Activated CD4-positive, alpha-beta memory T cell treated with anti-CD3 and anti-CD28 coated beads for 36 hours (primary cell): ENCODE results near the gene TTC28. TPM values are rescaled to one million over a fixed set of nuclear protein-coding genes. Genes with fewer than 3 reads are reported as not detected.

Source experiments
- CTCF ChIA-PET: fragments of 350-600 bp; sonication (Branson Sonifier 250); formaldehyde crosslinking; loops from one replicate; lab custom pipeline; 2021; ENCODE audit warnings: antibody characterized with exemption, inconsistent platforms; lab: Charles Lee
- POLR2A ChIA-PET: fragments of 350-600 bp; sonication (Branson Sonifier 250); formaldehyde crosslinking; loops from one replicate; lab custom pipeline; 2021; ENCODE audit warnings: antibody characterized with exemption; lab: Charles Lee
- DNase-seq: peaks from one replicate; pipeline ENCODE4 v3.0.0-alpha.2; 2020
- H3K27ac Mint-ChIP-seq: one replicate; pipeline ENCODE4 v1.8.0; 2021; ENCODE audit warnings: mixed read lengths
- H3K27me3 Mint-ChIP-seq: one replicate; pipeline ENCODE4 v1.8.0; 2021; ENCODE audit warnings: mixed read lengths
- H3K36me3 Mint-ChIP-seq: one replicate; pipeline ENCODE4 v1.8.0; 2021; ENCODE audit warnings: mixed read lengths
- H3K4me1 Mint-ChIP-seq: one replicate; pipeline ENCODE4 v1.8.0; 2021; ENCODE audit warnings: low read depth, mixed read lengths
- H3K4me3 Mint-ChIP-seq: one replicate; pipeline ENCODE4 v1.8.0; 2021; ENCODE audit warnings: mild to moderate bottlenecking, mixed read lengths
- H3K9me3 Mint-ChIP-seq: one replicate; pipeline ENCODE4 v1.8.0; 2021; ENCODE audit warnings: mixed read lengths
- intact Hi-C: fragments of 100-400 bp; cut with micrococcal nuclease; formaldehyde crosslinking; loops from one replicate; pipeline ENCODE4 v1.15.1; 2023
- total RNA-seq, 2 experiments: library from RNA; stranded (reverse); gene quantifications; one replicate each; pipeline ENCODE4 v1.2.3, GENCODE V29; 2021

TTC28 gene
- total RNA-seq, 2 experiments from 2014 or later, result 0.59 to 0.80 TPM

GRCh38 chr22:28137036-28137435 is 542.6 kb downstream of the TTC28 start:
- no peaks in the 10 kb centered on the region for H3K36me3 Mint-ChIP-seq
- no peak for DNase-seq
- H3K9me3 Mint-ChIP-seq, result peaks cover 2% of the 10 kb centered on the region
- ChIA-PET POLR2A (no interaction called here), CTCF (no interaction called here)
- no peaks in the 10 kb centered on the region for H3K4me1 Mint-ChIP-seq
- peaks cover 1% of the 10 kb centered on the region for H3K27me3 Mint-ChIP-seq
- intact Hi-C loops, result no loop called here
- no peak overlapping the region for H3K4me3 Mint-ChIP-seq
- no peak overlapping the region for H3K27ac Mint-ChIP-seq

DNA sequence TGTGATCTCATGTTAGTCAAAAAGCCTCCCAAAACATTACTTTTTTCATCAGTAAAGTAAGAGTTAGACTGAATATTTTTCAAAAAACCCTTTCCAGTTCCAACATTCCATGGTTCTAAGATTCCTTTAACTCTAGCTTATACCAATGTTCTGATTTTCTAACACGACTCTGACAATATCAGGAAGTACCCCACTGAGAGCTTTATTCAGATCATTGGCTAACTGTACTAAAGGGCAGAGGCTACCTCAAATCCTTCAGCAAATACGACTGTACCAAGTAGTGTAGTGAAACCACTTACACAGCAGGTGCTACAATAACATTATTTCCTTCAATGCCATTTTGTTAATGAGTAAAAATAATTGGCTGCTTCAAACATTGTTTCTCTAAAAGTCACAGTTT is 547.2 kb downstream of the TTC28 start:
- H3K9me3 Mint-ChIP-seq, result peaks cover 2% of the 10 kb centered on the region
- H3K27ac Mint-ChIP-seq, result no peak overlapping the region
- intact Hi-C loops, result no loop called here
- H3K4me3 Mint-ChIP-seq, result no peak overlapping the region
- no peak for DNase-seq
- ChIA-PET POLR2A (no interaction called here), CTCF (no interaction called here)
- no peaks in the 10 kb centered on the region for H3K4me1 Mint-ChIP-seq
- H3K27me3 Mint-ChIP-seq, result peaks cover 4% of the 10 kb centered on the region
- H3K36me3 Mint-ChIP-seq, result no peaks in the 10 kb centered on the region

GRCh38 chr22:28129319-28129962 is 550.2 kb downstream of the TTC28 start:
- Mint-ChIP-seq H3K36me3 (no peaks in the 10 kb centered on the region), H3K4me3 (no peak overlapping the region), H3K27me3 (peaks cover 4% of the 10 kb centered on the region), H3K27ac (no peak overlapping the region), H3K4me1 (no peaks in the 10 kb centered on the region), H3K9me3 (no peaks in the 10 kb centered on the region)
- ChIA-PET CTCF (no interaction called here), POLR2A (no interaction called here)
- no peak for DNase-seq
- intact Hi-C loops, result no loop called here

DNA sequence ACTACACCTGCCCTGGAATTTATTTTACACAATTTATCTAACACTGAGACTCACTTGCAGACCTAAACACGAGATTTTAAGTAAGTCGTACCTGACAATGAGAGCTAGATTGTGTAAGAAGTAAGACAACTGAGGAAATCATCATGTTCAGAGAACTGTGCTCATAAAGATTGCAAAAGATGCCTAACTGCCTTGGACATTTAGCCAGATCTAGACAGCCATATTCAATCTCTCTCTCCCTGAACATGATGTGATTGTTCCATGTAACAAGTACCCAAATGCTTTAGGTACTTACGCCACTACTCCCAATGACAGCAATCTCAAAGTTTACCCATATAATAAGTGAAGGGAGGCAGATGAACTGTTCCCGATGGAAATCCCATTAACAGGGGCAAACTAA is 550.8 kb downstream of the TTC28 start:
- no peak for DNase-seq
- H3K4me3 Mint-ChIP-seq, result no peak overlapping the region
- no peaks in the 10 kb centered on the region for H3K4me1 Mint-ChIP-seq
- POLR2A ChIA-PET, result no interaction called here
- CTCF ChIA-PET, result no interaction called here
- H3K27me3 Mint-ChIP-seq, result peaks cover 7% of the 10 kb centered on the region
- H3K9me3 Mint-ChIP-seq, result no peaks in the 10 kb centered on the region
- H3K36me3 Mint-ChIP-seq, result no peaks in the 10 kb centered on the region
- intact Hi-C loops, result no loop called here
- no peak overlapping the region for H3K27ac Mint-ChIP-seq

- POLR2A ChIA-PET, result no interaction called here
These were observed 553.8 kb downstream of the TTC28 start for GRCh38 chr22:28125799-28126198.

GRCh38 chr22:28123989-28124766 is 555.5 kb downstream of the TTC28 start:
- Mint-ChIP-seq H3K4me1 (no peaks in the 10 kb centered on the region), H3K9me3 (no peaks in the 10 kb centered on the region), H3K27ac (no peak overlapping the region), H3K27me3 (peaks cover 9% of the 10 kb centered on the region), H3K4me3 (no peak overlapping the region), H3K36me3 (no peaks in the 10 kb centered on the region)
- ChIA-PET POLR2A (no interaction called here), CTCF (interaction anchor here (2.1 kb wide), 1 partner anchor 12 kb away, joined by 8 read pairs; no protein-coding TSS in a partner anchor)
- intact Hi-C loops, result no loop called here
- no peak for DNase-seq

More at GRCh38 chr22:28125799-28126198, 553.8 kb downstream of the TTC28 start:
- Mint-ChIP-seq H3K4me3 (no peak overlapping the region), H3K27ac (no peak overlapping the region), H3K4me1 (no peaks in the 10 kb centered on the region), H3K27me3 (peaks cover 11% of the 10 kb centered on the region), H3K36me3 (no peaks in the 10 kb centered on the region), H3K9me3 (no peaks in the 10 kb centered on the region)
- CTCF ChIA-PET, result interaction anchor here (2.1 kb wide), 1 partner anchor 14 kb away, joined by 8 read pairs; no protein-coding TSS in a partner anchor
- no peak for DNase-seq
- intact Hi-C loops, result no loop called here

GRCh38 chr22:28120691-28121592 is 558.7 kb downstream of the TTC28 start:
- no peak overlapping the region for H3K27ac Mint-ChIP-seq
- no peak for DNase-seq
- no peak overlapping the region for H3K4me3 Mint-ChIP-seq
- no peaks in the 10 kb centered on the region for H3K9me3 Mint-ChIP-seq
- ChIA-PET POLR2A (no interaction called here), CTCF (no interaction called here)
- H3K4me1 Mint-ChIP-seq, result no peaks in the 10 kb centered on the region
- no peaks in the 10 kb centered on the region for H3K36me3 Mint-ChIP-seq
- intact Hi-C loops, result no loop called here
- peaks cover 7% of the 10 kb centered on the region for H3K27me3 Mint-ChIP-seq

GRCh38 chr22:28118957-28119631 is 560.5 kb downstream of the TTC28 start:
- no peaks in the 10 kb centered on the region for H3K4me1 Mint-ChIP-seq
- H3K27ac Mint-ChIP-seq, result no peak overlapping the region
- H3K9me3 Mint-ChIP-seq, result no peaks in the 10 kb centered on the region
- POLR2A ChIA-PET, result no interaction called here
- no peaks in the 10 kb centered on the region for H3K36me3 Mint-ChIP-seq
- CTCF ChIA-PET, result no interaction called here
- H3K4me3 Mint-ChIP-seq, result no peak overlapping the region
- peaks cover 6% of the 10 kb centered on the region for H3K27me3 Mint-ChIP-seq
- intact Hi-C loops, result no loop called here
- DNase-seq, result no peak

GRCh38 chr22:28116219-28116673 is 563.4 kb downstream of the TTC28 start:
- no peaks in the 10 kb centered on the region for H3K4me1 Mint-ChIP-seq
- no peak overlapping the region for H3K27ac Mint-ChIP-seq
- intact Hi-C loops, result no loop called here
- H3K27me3 Mint-ChIP-seq, result peaks cover 2% of the 10 kb centered on the region
- CTCF ChIA-PET, result no interaction called here
- H3K4me3 Mint-ChIP-seq, result no peak overlapping the region
- H3K36me3 Mint-ChIP-seq, result no peaks in the 10 kb centered on the region
- POLR2A ChIA-PET, result no interaction called here
- DNase-seq, result no peak
- H3K9me3 Mint-ChIP-seq, result no peaks in the 10 kb centered on the region

DNA sequence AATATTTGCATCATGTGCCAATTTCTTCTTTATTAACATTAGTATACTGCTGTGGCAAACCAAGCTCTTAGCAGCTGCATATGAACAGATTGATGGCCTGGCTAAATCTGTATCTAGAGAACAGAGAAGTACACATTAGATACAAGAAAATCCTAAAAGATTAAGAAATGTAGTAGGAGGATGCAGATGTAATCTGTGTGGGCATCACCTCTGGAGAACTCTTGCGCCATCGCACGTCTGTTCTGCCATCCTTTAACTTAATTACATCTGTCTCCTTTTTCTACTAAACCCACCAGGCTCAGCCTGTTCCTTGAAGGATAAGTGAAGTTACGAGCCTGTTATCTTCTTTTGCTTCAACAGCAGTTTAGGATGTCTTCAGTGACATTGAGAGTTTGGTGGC is 564.2 kb downstream of the TTC28 start:
- no peak overlapping the region for H3K27ac Mint-ChIP-seq
- DNase-seq, result no peak
- no peaks in the 10 kb centered on the region for H3K9me3 Mint-ChIP-seq
- CTCF ChIA-PET, result interaction anchor here (1.2 kb wide), 1 partner anchor 65 kb away, joined by 3 read pairs; no protein-coding TSS in a partner anchor
- H3K4me1 Mint-ChIP-seq, result no peaks in the 10 kb centered on the region
- no peaks in the 10 kb centered on the region for H3K27me3 Mint-ChIP-seq
- no peaks in the 10 kb centered on the region for H3K36me3 Mint-ChIP-seq
- no peak overlapping the region for H3K4me3 Mint-ChIP-seq
- POLR2A ChIA-PET, result no interaction called here
- intact Hi-C loops, result no loop called here

- intact Hi-C loops, result no loop called here
- Mint-ChIP-seq H3K27ac (no peak overlapping the region), H3K4me1 (no peaks in the 10 kb centered on the region), H3K4me3 (no peak overlapping the region), H3K27me3 (no peaks in the 10 kb centered on the region), H3K9me3 (no peaks in the 10 kb centered on the region), H3K36me3 (no peaks in the 10 kb centered on the region)
- POLR2A ChIA-PET, result no interaction called here
- no peak for DNase-seq
- CTCF ChIA-PET, result interaction anchor here (1.4 kb wide), 1 partner anchor 12 kb away, joined by 8 read pairs; no protein-coding TSS in a partner anchor
These were observed 567.0 kb downstream of the TTC28 start for GRCh38 chr22:28112548-28113043.
